Neural crest cell (in vitro differentiated cells): Measurements from ENCODE around the gene MATN4. TPM values are rescaled to one million over a fixed set of nuclear protein-coding genes. Genes with fewer than 3 reads are reported as not detected.

Experiments used
- DNase-seq: peaks from one replicate; pipeline ENCODE4 v3.0.0; 2021; ENCODE audit warnings: low read depth, mixed read lengths, low spot score
- H3K27ac Mint-ChIP-seq: one replicate; pipeline ENCODE4 v1.8.0; 2021; ENCODE audit warnings: mild to moderate bottlenecking, mixed read lengths; ENCODE audit not compliant: unreplicated experiment
- H3K27me3 Mint-ChIP-seq: 2 replicates; pipeline ENCODE4 v1.8.0; 2021; ENCODE audit warnings: low read depth, mild to moderate bottlenecking, mixed read lengths
- H3K36me3 Mint-ChIP-seq: 2 replicates; pipeline ENCODE4 v1.8.0; 2021; ENCODE audit warnings: low read depth, mild to moderate bottlenecking, mixed read lengths
- H3K4me1 Mint-ChIP-seq: 2 replicates; pipeline ENCODE4 v1.8.0; 2021; ENCODE audit warnings: mixed read lengths
- H3K4me3 Mint-ChIP-seq: one replicate; pipeline ENCODE4 v1.8.0; 2021; ENCODE audit warnings: mild to moderate bottlenecking, mixed read lengths
- H3K9me3 Mint-ChIP-seq: 2 replicates; pipeline ENCODE4 v1.8.0; 2021; ENCODE audit warnings: mixed read lengths
- CTCF ChIP-seq: fragments of 200-600 bp; sonication (generic); conservative IDR thresholded peaks from 2 replicates; pipeline ENCODE4 v1.5.0; 2021; ENCODE audit warnings: antibody characterized with exemption, mild to moderate bottlenecking
- total RNA-seq: library from RNA; stranded (reverse); gene quantifications from 2 replicates; pipeline ENCODE4 v1.2.1, GENCODE V29; 2021

The MATN4 gene
- total RNA-seq, 1 donor from 2014 or later, result not detected

GRCh38 chr20:45268531-45268930 is 39.6 kb downstream of the MATN4 start:
- no peaks in the 10 kb centered on the region for H3K4me1 Mint-ChIP-seq
- H3K27ac Mint-ChIP-seq, result no peak overlapping the region
- no peak for TF ChIP-seq CTCF
- H3K9me3 Mint-ChIP-seq, result no peaks in the 10 kb centered on the region
- H3K27me3 Mint-ChIP-seq, result peaks cover 16% of the 10 kb centered on the region
- DNase-seq, result no peak
- no peak overlapping the region for H3K4me3 Mint-ChIP-seq
- H3K36me3 Mint-ChIP-seq, result no peaks in the 10 kb centered on the region

DNA sequence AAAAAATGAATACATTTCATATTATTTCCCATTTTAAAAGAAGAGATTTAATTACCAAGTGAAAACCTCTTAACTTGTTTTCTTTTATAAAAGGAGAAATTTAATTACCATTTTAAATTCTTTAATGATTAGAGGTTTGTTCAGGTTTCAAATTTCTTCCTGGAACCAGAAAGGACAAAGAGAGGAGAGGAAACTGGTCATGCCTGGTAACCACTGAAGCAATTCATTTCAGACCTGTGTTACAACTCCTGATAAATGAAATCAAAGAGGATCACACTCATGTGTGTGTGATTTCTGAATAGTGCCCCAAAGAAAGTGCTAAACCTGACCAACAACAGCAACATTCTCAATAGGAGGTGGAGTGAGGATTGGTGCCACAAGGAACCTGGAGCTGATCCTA is 41.1 kb downstream of the MATN4 start:
- DNase-seq, result no peak
- TF ChIP-seq CTCF, result no peak
- H3K27me3 Mint-ChIP-seq, result peaks cover 10% of the 10 kb centered on the region
- no peak overlapping the region for H3K27ac Mint-ChIP-seq
- no peak overlapping the region for H3K4me3 Mint-ChIP-seq
- no peaks in the 10 kb centered on the region for H3K4me1 Mint-ChIP-seq
- no peaks in the 10 kb centered on the region for H3K9me3 Mint-ChIP-seq
- no peaks in the 10 kb centered on the region for H3K36me3 Mint-ChIP-seq

GRCh38 chr20:45263556-45264266 is 44.4 kb downstream of the MATN4 start:
- Mint-ChIP-seq H3K4me3 (no peak overlapping the region), H3K9me3 (no peaks in the 10 kb centered on the region), H3K27me3 (peaks cover 3% of the 10 kb centered on the region), H3K27ac (no peak overlapping the region), H3K4me1 (peaks cover 13% of the 10 kb centered on the region), H3K36me3 (no peaks in the 10 kb centered on the region)
- TF ChIP-seq CTCF, result no peak
- DNase-seq, result no peak

GRCh38 chr20:45258664-45259063 is 49.4 kb downstream of the MATN4 start:
- no peaks in the 10 kb centered on the region for H3K36me3 Mint-ChIP-seq
- H3K4me3 Mint-ChIP-seq, result no peak overlapping the region
- no peak overlapping the region for H3K27ac Mint-ChIP-seq
- H3K9me3 Mint-ChIP-seq, result no peaks in the 10 kb centered on the region
- no peak for DNase-seq
- peaks cover 29% of the 10 kb centered on the region for H3K4me1 Mint-ChIP-seq
- TF ChIP-seq CTCF, result no peak
- H3K27me3 Mint-ChIP-seq, result peaks cover 5% of the 10 kb centered on the region

DNA sequence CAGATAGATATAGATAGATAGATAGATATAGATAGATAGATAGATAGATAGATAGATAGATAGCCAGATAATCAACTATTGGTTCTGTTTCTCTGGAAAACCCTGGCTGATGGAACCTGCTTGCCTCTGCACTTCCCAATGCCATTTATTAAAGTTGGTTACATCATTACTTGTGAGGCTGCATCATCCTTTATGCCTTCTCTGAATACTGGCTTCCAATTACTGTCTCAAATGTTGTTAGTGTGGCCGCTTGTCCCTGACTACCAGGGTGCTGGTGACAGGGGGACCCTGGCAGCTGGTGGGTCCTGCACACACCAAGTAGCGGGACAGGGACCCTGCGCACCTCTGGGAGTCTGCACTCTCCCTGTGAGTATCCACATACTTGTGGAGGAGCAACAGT is 49.8 kb downstream of the MATN4 start:
- no peaks in the 10 kb centered on the region for H3K36me3 Mint-ChIP-seq
- peaks cover 5% of the 10 kb centered on the region for H3K27me3 Mint-ChIP-seq
- H3K4me1 Mint-ChIP-seq, result peaks cover 29% of the 10 kb centered on the region
- no peak for TF ChIP-seq CTCF
- H3K9me3 Mint-ChIP-seq, result no peaks in the 10 kb centered on the region
- no peak for DNase-seq
- H3K27ac Mint-ChIP-seq, result no peak overlapping the region
- H3K4me3 Mint-ChIP-seq, result no peak overlapping the region
